Testis (tissue), 3 donors: ENCODE measurements around the gene KLHL15. TPM values are rescaled to one million over a fixed set of nuclear protein-coding genes. Genes with fewer than 3 reads are reported as not detected.
A peak's percentile ranks its signal among the peaks of the same experiment; 100 is the strongest.

Source experiments
- DNase-seq: peaks from one replicate; pipeline ENCODE4 v3.0.0-alpha.2; 2019
- H3K27ac ChIP-seq, 2 donors: fragments of 200-600 bp; sonication (generic); one replicate each; pipeline ENCODE4 v1.5.1; 2019
- H3K27me3 ChIP-seq: fragments of 200-600 bp; sonication (generic); one replicate; pipeline ENCODE4 v1.5.1; 2019
- H3K36me3 ChIP-seq: fragments of 200-600 bp; sonication (generic); one replicate; pipeline ENCODE4 v1.5.1; 2017; ENCODE audit warnings: low read depth; ENCODE audit errors: missing control alignments
- H3K4me1 ChIP-seq: fragments of 200-600 bp; sonication (generic); one replicate; pipeline ENCODE4 v1.5.1; 2019
- H3K4me3 ChIP-seq, 2 donors: fragments of 200-600 bp; sonication (generic); one replicate each; pipeline ENCODE4 v1.5.1; 2017 to 2019
- H3K9me3 ChIP-seq: fragments of 200-600 bp; sonication (generic); one replicate; pipeline ENCODE4 v1.5.1; 2017
- POLR2A ChIP-seq: fragments of 450-650 bp; IDR thresholded peaks from one replicate; pipeline ENCODE4 v1.6.1; 2017; ENCODE audit warnings: antibody characterized with exemption, mild to moderate bottlenecking, moderate library complexity
- WGBS, 2 donors: methylation state at CpG; one replicate each; pipeline ENCODE4 v1.1.5; 2018; 5-methylcytosine and 5-hydroxymethylcytosine counted together
- intact Hi-C: fragments of 100-400 bp; cut with DNase I; formaldehyde crosslinking; loops from one replicate; pipeline ENCODE4 v1.15.1; 2023; ENCODE audit warnings: low total_unique reads
- polyA plus RNA-seq: library from polyadenylated mRNA; stranded (reverse); fragments of 350-450 nt; fragmentation: Illumina TruSeq; extraction: RNeasy Lipid Tissue Mini Kit (QIAGEN cat#74804); gene quantifications from one replicate; pipeline ENCODE4 v1.2.3, GENCODE V29; 2014; ENCODE audit warnings: low read depth, low replicate concordance; ENCODE audit not compliant: insufficient read depth
- total RNA-seq, 2 donors: library from RNA; depleted of rRNA; stranded (reverse); fragments of >200 nt; gene quantifications; one replicate each; pipeline ENCODE4 v1.2.3, GENCODE V29; 2016
- TF ChIP-seq, protein P1 (sequence below), 3 experiments: fragments of 450-650 bp in 2 of 3; fragments of 200-600 bp in 1 of 3; sonication (generic) in 1 of 3; IDR thresholded peaks; one replicate each; pipeline ENCODE4 v1.5.1; 2016 to 2019; ENCODE audit warnings: antibody characterized with exemption in 3 of 3, mild to moderate bottlenecking in 2 of 3, moderate library complexity in 1 of 3

Gene KLHL15
- total and polyA plus RNA-seq, 3 donors from 2014 or later, result 31.5 to 83.4 (median 82.4) TPM

DNA sequence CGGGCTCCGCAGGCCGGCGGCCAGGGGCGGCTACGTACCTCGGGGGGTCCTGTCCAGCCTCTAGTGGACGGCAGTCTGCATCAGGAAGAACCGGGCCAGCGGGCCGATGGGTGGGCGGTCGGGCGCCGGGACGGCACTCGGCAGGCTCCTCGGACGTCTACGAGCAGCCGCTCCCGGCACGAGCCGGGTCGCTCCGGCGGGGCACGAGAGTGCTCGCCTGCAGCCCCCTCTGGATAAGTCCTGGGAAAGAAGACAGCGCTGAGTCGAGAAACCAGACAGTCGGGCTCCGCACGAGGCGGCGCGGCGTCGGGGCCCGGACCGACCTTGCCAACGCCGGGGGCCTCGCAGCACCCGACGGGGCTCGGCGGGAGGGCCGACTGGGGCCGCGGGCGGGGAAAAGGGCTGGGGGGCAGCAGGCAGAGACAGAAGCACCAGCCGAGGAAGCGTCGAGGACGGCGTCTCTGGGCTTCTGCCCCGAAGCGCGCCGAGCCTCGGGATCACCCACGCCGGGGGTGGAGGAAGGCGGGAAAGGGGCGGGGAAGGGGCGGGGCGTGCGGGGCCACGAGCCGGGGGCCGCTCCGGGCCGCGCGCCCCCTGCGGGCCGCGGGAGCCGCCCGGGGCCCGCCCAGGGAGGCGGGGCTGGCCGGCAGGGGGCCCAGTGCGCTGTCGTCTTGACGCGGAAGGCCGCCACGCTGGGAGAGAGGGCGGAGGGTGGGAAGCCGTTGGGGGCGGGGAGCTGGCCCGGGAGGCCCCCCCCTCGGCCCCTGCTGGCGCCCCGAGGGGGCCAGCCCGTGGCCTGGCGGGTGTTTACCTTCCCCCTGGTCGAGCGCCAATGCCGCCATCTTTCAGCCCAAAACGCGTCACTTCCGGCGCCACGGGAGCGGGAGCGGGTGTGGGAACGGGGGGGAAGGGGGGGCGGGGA is 1.9 kb downstream of the KLHL15 start:
- 0% methylated on average over 8 of the region's 111 CpGs; no CpG with 5 or more reads in 1 of the 2 donors for whole genome bisulfite sequencing, 2 donors
- Histone ChIP-seq H3K27me3 (no peaks in the 10 kb centered on the region), H3K9me3 (no peaks in the 10 kb centered on the region), H3K4me1 (no peaks in the 10 kb centered on the region), H3K36me3 (no peaks in the 10 kb centered on the region), H3K4me3 (peak overlapping the region; percentile 67 to 85), H3K27ac (peak overlapping the region; percentile 91 to 93)
- intact Hi-C loops, result no loop called here
- TF ChIP-seq, protein P1, sequence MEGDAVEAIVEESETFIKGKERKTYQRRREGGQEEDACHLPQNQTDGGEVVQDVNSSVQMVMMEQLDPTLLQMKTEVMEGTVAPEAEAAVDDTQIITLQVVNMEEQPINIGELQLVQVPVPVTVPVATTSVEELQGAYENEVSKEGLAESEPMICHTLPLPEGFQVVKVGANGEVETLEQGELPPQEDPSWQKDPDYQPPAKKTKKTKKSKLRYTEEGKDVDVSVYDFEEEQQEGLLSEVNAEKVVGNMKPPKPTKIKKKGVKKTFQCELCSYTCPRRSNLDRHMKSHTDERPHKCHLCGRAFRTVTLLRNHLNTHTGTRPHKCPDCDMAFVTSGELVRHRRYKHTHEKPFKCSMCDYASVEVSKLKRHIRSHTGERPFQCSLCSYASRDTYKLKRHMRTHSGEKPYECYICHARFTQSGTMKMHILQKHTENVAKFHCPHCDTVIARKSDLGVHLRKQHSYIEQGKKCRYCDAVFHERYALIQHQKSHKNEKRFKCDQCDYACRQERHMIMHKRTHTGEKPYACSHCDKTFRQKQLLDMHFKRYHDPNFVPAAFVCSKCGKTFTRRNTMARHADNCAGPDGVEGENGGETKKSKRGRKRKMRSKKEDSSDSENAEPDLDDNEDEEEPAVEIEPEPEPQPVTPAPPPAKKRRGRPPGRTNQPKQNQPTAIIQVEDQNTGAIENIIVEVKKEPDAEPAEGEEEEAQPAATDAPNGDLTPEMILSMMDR (IDR thresholded peaks at IDR 0.05), result no peak
- TF ChIP-seq POLR2A, result no peak
- DNase-seq, result peak; percentile 85

DNA sequence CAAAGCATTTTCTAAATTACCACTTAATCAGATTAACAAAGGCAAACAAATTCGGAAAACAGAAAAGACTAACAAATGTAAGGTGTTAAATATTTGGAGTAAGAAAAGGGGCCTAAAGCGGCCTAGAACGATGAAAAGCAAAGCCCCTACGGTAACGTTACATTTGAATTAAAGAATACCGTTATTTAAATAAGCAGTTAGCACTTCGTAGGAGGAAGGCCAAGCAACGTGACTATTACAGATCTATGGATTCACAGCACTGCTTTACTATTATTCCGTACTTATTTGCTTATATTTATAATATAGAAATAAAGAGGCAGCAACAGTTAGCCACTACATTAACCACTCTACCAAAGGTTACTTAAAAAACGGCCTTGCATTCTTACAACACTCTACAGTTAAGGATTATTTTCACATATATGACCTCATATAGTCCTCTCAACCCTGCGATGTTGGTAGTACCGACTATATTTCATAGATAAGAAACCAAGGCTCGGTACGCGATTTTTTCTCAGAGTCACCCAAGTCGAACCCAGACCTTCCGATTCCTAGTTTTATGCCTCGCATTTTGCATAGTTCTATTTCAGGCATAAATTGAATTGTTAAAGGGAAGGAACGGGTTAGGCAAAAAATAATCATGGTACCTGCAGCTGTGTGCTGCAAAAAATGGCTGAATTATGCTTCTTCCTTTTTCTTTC is 2.9 kb downstream of the KLHL15 start:
- peak overlapping the region; percentile 67 to 85 for H3K4me3 ChIP-seq
- no peaks in the 10 kb centered on the region for H3K4me1 ChIP-seq
- intact Hi-C loops, result no loop called here
- TF ChIP-seq POLR2A, result no peak
- TF ChIP-seq, protein P1 (IDR thresholded peaks at IDR 0.05), result peak in 1 of 3 experiments; percentile 6
- no peak for DNase-seq
- 2% methylated on average over 19 of the region's 19 CpGs for WGBS, 2 donors
- H3K36me3 ChIP-seq, result no peaks in the 10 kb centered on the region
- H3K27ac ChIP-seq, result peak overlapping the region; percentile 91 to 93
- no peaks in the 10 kb centered on the region for H3K27me3 ChIP-seq
- no peaks in the 10 kb centered on the region for H3K9me3 ChIP-seq

DNA sequence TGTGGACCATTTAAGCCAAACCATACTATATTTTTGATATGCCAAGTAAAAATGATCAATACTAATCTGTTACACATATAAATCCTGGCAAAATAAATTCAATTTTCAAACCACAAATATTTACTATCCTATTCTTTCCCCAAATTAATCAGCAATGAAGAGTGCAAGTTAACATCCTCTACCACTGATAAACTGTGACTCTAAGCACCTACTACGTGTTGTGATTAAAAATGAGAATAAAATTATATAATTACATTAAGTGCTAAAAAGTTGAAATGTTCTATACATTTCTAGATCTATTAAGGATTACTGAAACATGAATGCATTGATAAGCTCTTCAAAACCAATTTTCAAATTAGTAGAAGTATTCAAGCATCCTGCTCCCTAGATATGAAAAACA is 3.4 kb downstream of the KLHL15 start:
- no peaks in the 10 kb centered on the region for H3K27me3 ChIP-seq
- H3K36me3 ChIP-seq, result no peaks in the 10 kb centered on the region
- H3K4me3 ChIP-seq, result peak overlapping the region; percentile 67 to 85
- no peaks in the 10 kb centered on the region for H3K9me3 ChIP-seq
- peak overlapping the region in 1 of 2 donors; percentile 7 for H3K27ac ChIP-seq
- WGBS, 2 donors, result 7 to 22% methylated on average over 1 of the region's 1 CpG
- intact Hi-C loops, result no loop called here
- DNase-seq, result no peak
- TF ChIP-seq, protein P1 (IDR thresholded peaks at IDR 0.05), result no peak
- no peak for TF ChIP-seq POLR2A
- H3K4me1 ChIP-seq, result no peaks in the 10 kb centered on the region

DNA sequence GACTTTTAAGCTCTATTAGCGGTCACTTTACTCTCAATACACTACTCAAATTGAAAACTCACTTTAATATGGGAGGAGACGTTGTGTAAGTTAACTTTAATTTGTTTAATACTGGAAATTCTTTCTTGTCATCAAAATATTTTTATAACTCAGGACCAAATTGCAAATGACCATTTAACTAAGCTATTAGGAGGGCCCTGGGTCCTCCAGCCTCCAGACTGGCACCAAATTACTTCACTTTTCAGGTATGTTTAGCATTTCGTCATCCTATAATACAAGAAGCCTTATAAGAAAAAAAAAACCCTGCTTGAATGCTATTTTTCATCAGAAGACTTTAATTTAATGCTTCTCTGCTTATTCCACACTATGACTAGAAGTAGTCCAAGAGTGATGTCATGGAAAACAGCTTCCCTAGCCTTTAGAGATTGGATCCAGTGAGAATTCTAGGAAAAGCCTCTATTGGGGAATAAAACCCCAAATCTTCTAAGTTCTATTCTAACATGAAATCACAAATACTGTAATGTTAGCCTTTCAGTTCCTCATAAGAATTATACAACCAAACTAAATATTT is 6.6 kb downstream of the KLHL15 start:
- Histone ChIP-seq H3K27ac (no peak overlapping the region), H3K9me3 (no peaks in the 10 kb centered on the region), H3K4me3 (no peak overlapping the region), H3K36me3 (no peaks in the 10 kb centered on the region), H3K4me1 (no peaks in the 10 kb centered on the region), H3K27me3 (no peaks in the 10 kb centered on the region)
- 59 to 86% methylated on average over 3 of the region's 3 CpGs for WGBS, 2 donors
- no peak for DNase-seq
- intact Hi-C loops, result no loop called here
- TF ChIP-seq, protein P1 (IDR thresholded peaks at IDR 0.05), result no peak
- no peak for TF ChIP-seq POLR2A
